HG03280 (cell line): ENCODE results near the gene ROR2.

Experiments used
- ATAC-seq: cut with Tn5 transposase; IDR thresholded peaks from one replicate; pipeline ENCODE4 v1.9.1; 2021; ENCODE audit warnings: mild to moderate bottlenecking, moderate library complexity; ENCODE audit not compliant: unreplicated experiment

The ROR2 gene

DNA sequence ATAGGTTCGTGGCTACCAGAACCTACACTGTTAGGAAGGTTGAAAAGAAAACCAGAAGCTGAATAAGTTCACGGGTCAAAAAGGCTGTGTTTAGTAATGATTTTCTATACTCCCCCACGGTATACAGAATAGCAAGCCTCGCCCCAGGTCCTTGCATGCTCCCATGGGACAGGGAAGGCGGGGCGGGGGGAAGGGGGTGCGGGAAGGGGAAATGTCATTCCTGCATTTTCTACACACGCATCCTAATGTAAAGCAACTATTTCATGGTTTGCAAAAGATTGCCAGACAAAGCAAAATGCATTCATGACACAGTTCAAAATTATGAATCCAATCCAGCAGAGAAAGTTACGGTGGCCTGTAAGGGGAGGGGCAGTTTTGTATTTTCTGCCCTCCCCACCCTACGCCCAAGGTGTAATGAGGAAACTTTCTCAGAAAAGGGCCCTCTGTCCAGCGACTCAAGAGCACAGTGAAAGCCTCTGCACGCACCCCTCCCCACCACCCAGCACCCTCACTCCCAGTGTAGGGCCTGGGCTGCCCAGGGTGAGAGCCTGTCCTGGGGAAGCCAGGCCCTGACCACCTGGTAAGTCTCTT is 105.2 kb downstream of the ROR2 start:
- no peak for ATAC-seq

DNA sequence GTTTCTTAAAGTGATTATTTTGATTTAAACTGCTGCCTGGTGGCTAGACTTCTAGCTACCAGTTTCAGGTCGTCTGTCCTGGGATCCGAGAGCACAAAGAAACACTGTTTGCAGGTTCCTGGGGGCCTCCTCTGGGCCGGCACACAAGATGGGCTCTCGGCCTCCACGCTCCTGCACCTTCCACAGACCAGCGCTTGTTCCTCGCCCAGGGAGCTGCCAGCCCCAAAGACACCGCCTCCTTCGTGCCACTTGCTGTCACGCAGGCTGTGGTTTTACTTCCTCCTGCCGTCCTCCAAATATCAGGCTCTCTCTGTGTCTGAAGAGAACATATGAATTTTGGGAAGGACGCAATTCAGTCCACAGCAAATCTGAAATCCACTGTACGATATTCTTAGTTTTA is 105.8 kb downstream of the ROR2 start:
- ATAC-seq: no peak

DNA sequence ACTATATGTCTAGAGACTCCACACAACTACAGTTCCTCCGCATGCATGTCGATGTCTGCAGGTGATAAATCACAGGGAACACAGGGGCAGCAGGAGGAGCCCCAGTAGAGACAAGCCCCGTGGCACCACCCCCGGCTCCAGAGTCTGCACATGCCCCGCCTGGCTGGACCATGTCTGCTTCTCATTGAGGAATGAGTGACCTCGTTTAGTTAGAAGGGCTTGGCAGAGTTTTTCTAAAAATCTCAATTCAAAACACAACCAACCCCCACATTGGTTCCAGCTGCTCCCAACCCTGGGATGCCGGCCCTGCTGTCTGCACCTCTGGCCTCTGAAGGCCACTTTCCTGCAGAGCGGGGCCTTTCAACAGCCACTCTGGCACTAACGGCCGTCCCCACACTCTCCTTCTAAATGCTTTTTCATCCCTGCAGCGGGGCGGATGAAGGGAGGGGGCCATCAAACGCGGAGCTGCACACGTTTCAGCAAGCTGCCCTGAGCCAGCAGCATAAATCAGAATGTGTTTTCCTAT is 106.3 kb downstream of the ROR2 start:
- no peak for ATAC-seq

DNA sequence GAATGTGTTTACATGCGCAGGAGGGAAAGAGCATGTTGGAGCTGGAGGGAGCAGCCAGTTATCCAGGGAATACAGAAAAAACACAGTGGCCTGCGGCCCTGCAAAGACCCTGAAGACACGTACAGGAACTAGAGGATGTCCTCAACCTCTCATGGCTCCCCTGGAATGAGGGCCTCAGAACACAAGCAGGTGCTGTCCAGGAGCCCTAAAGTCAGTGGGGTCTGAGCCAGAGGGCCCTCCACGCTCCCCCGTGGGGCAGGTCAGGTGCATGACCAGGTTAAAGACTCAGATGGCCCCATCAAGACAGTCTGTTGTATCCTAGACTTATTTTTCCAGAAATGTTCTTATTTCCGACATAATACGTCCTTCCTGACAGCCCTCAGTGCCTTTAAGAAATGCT is 106.9 kb downstream of the ROR2 start:
- no peak for ATAC-seq

DNA sequence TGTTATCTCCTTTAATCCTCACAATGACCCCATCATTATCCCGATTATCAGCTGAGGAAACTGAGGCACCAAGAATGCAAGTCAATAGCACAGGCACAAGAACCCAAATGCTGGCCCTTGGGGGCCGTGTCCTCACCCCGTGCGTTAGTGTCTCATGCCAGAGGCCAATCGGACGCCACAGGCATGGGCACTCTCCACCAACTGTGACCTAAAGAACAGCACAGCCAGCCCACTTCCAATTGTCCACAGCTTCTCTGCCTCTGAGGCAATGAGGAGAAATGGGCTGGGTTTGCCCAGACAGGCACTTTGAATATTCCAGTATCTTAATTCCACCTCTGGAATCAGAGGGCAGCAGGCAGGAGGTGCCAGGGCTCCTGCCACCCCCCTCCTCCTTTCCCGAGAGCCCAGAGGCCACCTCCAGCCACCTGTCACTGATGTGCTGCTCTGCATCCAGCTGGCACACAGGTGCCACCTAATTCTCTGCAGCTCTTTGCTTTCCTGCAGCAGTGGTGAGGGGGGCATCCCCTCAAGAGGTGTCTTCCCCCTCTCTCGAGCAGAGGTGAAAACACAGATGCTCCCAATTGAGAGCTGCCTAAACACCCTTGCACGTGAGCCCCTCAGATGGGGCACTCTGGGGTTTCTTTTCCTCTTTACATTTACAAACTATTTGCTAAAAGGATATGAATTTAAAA is 107.5 kb downstream of the ROR2 start:
- no peak for ATAC-seq

DNA sequence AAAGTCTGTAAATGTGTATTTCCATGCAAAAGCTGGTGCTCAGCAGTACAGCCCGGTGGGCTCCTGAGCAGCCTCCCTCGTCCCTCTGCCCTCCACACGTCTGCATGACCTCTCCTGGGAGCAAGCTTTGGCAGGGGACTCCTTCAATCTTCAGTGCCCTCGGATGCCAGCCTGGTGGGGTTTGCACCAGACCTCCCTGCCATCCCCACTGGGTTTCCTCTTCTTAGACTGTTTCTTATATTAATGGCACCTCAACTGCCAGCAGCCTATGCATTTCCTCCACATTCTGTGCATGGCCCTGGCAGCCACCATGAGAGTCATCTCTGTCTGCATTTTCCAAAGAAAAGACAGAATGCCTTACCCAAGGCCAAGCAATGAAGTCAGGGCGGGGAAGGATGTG is 108.4 kb downstream of the ROR2 start:
- ATAC-seq: no peak

DNA sequence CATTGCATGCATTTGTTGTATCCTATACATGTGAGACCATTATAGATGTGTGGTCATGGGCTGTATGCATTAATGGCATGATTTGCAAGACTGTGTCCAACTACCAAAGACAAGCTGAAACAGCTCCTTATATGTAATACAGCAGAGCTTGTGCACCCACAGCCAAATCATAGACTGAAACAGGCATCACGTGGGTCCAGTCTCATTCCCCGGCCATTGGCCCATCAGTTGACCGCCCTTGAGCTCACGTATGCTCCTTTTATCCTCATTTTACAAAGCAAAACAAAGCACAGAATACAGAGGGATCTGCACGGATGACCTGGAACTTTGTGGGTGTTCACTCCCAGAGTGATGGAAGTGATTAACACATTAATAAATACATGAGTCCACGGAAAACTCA is 109.1 kb downstream of the ROR2 start:
- no peak for ATAC-seq

DNA sequence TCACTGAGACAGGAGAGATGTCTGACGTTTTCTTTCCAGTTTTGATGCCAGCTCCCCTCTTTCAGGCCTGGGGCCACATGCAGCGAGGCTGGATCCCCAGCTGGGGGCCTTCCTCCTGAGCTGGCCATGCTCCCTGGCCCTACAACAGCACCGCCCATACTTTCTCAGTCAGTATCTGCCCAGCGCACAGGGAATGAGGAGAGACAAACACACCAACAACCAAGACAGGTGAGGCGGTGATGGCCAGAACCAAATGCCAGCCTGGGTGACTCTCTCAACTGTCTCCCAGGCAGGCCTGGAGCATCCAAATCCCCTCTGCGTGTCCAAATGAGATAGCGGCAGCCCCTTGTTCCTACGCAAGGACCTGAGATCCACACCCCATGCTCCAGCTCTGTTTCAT is 109.6 kb downstream of the ROR2 start:
- no peak for ATAC-seq

DNA sequence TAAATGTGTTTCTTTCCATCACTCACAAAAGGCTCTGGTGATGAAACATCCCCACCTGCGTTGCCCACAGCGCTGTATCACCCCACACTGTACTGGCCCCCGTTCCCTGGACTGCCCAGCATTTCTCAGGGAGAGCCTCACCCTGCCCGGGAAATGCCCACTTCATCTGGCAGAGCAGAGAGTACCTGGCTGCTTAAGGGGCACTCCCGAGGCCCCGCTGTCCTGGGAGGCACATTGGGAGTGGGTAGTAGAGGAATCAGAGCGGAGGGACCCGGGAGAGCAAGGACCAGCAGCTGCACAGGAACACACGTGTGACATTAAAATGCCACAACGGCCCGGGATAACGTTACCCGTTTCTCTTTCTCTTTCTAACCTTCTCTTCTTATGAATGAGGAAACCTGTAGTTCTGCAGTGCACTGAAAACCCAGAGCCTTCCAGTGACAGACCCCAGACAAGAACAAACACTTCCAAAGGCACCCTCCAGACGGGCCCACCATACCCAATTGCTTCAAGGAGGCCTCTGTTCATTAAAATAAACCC is 110.0 kb downstream of the ROR2 start:
- ATAC-seq: no peak

DNA sequence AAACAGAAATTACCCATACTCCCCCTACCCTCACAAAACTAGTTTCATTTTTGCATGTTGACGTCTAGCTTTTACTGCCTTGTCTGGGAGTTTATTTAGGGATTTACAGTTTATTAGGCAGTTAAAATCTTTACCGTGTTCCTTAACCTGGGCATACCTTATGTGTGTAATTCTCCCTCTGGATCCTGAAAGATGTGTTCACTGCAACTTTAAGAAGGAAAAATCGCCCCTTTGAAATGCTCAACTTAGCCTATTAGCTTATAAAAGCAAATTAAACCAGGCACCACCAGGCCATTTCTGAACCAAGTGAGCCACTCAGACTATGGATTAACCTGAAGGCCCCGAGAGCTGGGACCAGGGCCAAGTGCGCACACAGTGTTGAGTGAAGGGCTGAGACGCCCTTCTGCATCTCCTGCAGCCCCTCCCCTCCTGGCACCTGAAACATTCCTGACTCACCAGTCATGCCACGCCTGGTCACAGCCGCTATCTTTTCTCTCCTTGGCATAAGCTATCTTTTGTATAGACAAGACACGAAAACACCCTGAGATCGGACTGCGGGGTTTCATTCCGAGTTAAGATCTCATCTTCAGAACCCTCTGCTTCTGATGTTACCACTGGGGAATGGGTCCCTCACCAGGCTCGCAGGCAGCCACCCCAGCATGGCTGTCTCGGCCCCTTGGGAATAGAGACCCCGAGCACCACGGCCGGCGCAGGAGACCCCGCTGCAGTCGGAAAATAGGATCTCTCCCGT is 111.9 kb downstream of the ROR2 start:
- ATAC-seq: no peak

DNA sequence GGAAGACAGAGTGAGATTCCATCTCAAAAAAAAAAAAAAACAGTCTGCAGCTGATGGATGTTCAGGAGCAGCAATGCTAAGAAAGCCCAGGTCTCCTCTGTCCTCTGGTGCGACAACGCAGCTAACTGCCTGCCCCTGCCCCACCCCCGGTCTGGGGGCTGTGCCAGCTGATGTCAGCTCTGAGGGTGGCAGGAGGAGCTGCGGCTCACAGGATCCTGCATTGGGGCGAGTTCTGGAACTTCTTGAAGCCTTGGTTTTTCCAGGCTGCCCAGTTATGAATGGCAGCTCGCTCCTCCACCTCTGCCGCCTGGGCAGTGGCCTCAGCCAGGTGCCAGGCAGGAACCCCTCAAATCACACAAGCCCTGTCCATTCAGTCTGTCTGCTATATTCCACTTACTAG is 113.5 kb downstream of the ROR2 start:
- no peak for ATAC-seq

DNA sequence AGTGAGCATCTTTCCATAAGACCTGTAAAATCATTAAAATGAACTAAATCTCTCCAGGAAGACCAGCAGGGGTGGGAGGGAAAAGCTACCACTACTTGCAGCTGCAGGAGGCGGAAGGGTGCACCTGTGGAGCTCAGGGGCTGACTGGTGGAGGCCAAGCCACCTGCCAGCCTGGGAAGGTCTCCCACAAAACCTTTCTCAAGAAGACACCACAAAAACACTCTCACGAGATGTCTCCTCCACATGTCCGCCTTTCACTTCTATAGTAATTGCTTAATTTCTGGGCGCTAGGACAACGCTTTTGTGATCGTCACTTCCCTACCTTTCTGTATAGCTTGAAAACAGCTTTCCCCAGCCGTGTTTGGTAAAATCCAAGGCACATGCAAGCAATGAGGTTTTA is 114.4 kb downstream of the ROR2 start:
- ATAC-seq: no peak

DNA sequence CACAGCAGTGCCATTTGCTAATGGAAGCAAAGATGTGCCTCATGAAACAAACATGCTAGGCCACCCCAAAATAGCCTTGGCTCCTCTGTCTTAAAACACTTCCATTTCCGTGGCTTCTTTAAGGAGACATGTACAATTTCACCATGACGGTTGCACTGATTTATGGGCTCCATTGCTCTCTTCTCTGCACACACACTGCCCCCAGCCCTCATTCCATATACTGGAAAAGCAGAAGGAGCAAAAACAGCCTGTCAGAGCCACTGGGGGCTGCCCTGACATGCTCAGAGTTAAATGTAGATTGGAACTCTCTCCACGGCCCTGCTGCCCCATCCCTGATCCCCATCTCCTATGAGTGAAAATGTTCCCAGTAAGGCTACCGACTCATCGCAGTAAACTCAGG is 114.8 kb downstream of the ROR2 start:
- ATAC-seq: no peak

DNA sequence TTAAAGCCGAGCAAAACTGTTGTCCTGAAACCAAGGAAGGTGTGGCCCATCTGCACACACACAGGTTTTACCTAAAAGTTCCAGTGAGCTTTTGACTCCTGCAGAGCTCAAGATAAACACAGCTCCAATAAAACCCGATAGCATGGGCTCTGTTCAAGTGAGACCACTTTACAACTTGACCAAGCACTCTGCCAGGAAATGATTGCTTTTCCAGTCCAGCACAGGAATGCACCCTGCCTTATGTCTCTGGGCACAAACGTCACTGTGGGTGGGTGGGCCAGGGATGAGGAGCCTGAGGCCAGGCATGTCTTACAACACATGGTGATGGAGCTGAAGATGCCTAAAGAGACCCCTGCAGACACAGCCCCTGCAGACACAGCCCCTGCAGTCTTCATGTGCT is 115.3 kb downstream of the ROR2 start:
- no peak for ATAC-seq

DNA sequence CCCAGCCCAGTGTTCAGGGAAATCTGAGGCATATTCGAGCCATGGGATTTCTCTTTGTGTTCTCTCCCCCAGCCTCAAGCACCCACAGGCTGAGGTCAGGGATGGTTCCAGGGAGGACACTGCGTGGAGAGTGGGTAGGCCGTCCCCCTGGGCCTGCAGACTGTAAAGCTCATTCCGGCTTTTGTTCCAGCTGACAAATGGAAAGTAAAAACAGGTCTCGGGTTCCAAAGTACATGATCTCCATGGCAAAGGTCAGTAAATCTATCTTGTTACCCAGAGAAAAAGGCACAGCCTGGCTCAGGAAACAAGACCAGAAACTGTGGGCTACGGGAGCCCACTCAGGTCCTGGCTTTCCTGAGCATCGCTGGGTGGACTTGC is 116.2 kb downstream of the ROR2 start:
- no peak for ATAC-seq

DNA sequence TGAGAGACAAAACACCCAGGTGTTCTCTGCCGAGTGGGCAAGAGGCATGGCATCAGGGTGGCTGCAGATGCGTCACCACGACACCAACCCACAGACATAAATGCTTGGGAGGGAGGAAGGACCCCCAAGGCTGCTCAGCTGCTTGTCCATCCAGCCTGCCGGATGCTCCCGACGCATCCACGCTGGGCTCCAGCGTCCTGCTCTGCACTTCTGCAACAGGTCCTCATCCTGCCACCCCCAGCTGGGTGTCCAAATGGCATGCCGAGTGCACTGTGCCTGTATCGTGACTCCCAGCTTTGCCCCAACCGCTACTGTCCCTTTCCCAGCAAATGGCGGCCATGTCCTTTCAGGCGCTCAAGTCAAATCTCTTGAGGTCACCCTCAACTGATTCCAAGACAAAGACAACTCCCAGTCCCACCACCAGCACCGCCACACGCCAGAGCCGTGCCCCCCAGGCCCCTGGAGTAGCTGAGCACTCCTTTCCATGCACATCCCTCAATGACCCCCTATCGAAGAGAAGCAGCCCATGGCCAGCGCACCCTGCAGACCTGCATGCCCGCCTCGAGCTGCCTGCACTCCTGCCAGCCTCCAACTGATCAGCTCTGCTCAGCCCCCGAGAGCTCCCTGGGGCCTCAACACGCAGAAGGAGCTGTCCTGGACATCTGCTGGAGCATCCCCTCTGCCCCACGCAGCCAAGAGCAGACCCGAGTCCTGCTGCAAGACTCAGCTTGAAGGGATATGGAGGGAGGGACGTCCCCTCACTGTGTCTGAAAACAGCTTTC is 116.7 kb downstream of the ROR2 start:
- ATAC-seq: no peak

DNA sequence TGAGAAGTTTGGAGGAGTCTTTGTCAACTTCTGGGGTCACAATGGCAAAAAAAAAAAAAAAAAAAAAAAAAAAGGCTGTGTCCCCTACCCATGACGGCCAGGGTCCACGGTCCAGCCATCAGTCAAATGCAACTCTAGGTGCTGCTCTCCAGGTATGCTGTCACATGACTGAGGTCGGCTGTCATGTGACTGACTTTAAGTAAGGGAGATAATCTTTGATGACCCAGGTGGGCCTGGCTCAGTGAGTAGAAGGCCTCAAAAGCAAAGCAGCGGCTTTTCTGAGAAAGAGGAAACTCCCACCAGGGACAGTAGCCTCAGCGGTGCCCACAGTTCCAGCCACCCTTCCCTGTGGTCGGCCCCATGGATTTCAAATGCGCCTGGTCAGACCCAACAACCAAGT is 117.7 kb downstream of the ROR2 start:
- ATAC-seq: no peak

DNA sequence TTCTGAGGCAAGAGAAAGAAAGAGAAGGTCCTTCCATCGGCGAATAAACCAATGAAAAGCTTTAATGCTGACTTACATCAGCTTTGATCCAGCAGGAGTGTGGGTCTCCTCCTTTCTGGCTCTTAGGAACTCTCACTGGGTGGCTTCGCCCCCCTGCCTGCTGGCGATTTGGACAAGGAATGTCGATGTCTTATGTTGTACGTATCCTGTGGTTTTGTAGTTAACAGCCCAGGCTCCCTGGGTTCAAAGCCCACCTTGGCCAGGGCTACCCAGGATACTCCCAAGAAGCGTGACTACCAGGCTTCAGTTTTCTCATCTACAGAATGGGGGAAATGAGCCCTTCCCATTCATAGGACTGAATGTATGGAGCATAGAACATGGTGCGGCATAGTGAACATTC is 124.2 kb downstream of the ROR2 start:
- ATAC-seq: no peak

DNA sequence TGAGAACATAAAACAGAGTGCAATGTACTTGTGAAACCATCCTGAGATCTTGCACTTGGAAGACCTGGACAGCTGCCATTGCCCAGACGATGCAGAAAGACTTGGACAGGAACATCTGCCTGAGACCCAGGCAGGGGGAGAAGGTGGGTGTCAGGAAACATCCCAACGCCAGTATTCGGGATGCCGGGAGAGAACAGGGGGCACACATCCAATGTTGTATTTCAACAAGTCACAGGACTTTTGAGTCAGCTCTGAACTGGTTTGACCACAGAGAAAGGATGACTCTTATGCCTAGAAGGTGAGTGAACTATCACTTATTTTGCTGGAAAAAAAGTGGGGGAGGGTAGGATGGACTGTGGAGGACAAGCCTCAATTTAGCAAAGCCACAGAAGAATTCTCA is 124.6 kb downstream of the ROR2 start:
- ATAC-seq: no peak

DNA sequence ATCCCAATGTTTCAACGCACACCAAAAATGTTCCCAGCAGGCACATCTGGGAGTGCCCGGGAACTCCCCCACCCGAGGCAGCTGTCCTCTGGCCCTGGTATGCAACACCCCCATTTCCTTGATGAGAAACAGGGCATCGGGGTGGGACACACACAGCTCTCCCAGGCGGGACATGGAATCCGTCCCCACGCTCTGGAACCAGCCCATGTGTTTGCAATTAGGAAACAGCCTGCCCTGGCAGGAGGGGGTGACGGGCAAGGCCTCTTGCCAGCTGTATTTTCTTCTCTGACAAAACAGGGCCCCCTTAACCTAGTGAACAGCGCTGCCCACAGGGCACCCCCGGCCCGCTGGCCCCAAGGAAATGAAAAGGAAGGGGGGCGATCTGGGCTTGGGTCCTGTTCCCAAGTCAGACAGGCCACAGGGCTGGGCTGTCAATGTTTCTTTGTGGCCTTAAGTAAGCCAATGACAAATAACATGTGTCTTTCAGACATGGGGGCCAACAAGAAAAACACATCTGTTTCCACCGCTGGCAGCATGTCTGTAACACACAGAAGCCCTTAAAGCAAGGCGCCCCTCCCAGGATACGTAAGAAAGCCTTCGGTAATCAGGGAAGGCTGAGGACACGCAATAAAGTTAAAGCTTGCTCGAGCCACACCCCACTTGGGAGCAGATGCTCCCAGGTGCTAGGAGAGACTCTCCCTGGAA is 125.3 kb downstream of the ROR2 start:
- no peak for ATAC-seq

DNA sequence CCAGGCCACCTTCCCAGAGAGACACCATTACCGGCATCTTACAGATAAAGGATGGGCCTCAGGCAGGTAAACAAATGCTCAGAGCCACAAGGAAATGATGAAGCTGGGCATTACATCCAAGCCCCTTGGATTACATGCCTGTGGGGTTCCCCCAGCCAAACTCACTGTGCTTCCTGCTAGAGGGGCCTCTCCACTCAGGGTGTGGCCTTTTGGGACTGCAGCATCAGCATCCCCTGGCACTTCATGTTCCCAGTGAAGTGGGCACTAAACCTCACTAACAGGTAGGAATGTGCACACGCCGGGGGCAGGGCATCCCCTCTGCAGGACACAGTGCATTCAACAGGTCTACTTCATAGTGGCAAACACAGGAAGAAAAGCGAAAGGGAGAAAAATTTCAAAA is 125.9 kb downstream of the ROR2 start:
- ATAC-seq: no peak
